Measurements from ENCODE around the gene ADARB2.

DNA sequence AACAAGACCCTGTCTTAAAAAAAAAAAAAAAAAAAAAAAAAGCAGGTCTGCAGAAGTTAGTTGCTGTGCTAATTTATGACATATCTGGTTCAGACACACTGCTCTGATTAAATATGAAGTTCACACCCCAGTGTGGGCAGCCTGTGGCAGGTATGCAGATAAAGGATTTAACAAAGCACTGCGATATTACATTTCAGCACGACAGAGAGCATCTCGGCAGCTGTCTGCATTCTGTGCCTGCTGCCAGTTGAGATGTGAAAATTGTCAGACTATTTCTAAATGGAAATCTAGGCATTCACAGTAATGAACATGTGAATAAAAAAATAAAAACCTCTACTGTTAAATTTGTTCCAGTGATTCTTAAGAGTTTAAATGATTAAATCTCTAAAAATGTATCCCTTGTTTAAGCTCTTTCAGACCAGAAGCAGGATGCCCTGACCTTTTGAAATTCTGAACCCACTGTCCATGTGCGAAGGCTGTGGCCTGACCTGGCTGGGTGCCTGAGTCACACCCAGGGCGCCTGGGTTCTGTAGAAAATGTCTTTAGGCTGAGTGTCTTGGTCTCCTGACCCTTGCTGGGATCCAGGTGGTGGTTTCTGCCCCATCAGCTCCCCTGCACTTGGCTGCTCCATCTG, 408.2 kb downstream of the ADARB2 start:
- TF ChIP-seq, protein P1, sequence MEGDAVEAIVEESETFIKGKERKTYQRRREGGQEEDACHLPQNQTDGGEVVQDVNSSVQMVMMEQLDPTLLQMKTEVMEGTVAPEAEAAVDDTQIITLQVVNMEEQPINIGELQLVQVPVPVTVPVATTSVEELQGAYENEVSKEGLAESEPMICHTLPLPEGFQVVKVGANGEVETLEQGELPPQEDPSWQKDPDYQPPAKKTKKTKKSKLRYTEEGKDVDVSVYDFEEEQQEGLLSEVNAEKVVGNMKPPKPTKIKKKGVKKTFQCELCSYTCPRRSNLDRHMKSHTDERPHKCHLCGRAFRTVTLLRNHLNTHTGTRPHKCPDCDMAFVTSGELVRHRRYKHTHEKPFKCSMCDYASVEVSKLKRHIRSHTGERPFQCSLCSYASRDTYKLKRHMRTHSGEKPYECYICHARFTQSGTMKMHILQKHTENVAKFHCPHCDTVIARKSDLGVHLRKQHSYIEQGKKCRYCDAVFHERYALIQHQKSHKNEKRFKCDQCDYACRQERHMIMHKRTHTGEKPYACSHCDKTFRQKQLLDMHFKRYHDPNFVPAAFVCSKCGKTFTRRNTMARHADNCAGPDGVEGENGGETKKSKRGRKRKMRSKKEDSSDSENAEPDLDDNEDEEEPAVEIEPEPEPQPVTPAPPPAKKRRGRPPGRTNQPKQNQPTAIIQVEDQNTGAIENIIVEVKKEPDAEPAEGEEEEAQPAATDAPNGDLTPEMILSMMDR (IDR thresholded peaks at IDR 0.05), result no peak
- TF ChIP-seq POLR2A (IDR thresholded peaks at IDR 0.05), result no peak
